GM10248 (cell line): ENCODE data around the gene GRAMD1C.
A peak's percentile ranks its signal among the peaks of the same experiment; 100 is the strongest.

Experiments used
- CTCF ChIA-PET: fragments of 300-600 bp; sonication (Branson Sonifier 250); formaldehyde crosslinking; extraction: SDS; loops from one replicate; lab custom pipeline; 2021; ENCODE audit warnings: antibody characterized with exemption; lab: Yijun Ruan, JAX
- POLR2A ChIA-PET: fragments of 350-650 bp; sonication (Branson Sonifier 250); formaldehyde crosslinking; extraction: SDS; loops from one replicate; lab custom pipeline; 2020; ENCODE audit warnings: antibody characterized with exemption; lab: Yijun Ruan, JAX
- DNase-seq: peaks from one replicate; pipeline ENCODE4 v3.0.0; 2012; ENCODE audit errors: extremely low spot score
- TF ChIP-seq, protein P1 (sequence below): IDR thresholded peaks from 2 replicates; pipeline ENCODE4 v1.5.1; 2012; ENCODE audit warnings: mild to moderate bottlenecking, low read depth; ENCODE audit errors: extremely low read depth, missing control alignments, control extremely low read depth

Gene GRAMD1C

DNA sequence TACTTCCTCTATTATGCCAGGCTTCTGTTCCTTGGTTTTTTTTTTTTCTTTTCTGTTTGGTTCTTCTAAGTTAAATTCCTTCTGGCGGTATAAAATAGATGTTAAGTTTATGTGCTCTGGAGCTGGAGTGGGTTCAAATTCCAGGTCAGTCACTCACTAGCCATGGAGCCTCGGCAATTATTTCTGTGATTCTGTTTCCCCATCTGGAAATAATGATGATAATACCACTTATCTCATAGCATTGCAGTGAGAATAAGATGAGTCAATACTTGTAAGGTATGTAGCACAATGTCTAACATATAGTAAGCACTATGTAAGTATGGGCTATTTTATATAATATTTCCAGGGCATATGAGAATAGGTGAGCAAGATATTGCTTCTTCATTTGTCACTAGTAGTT, 76.1 kb downstream of the GRAMD1C start:
- POLR2A ChIA-PET, result no interaction called here
- CTCF ChIA-PET, result interaction anchor here (1.4 to 3.0 kb wide), 5 partner anchors 49 to 179 kb away, joined by 3 to 20 read pairs (median 9); partner anchors contain the start of gene GRAMD1C
- DNase-seq, result no peak
- TF ChIP-seq, protein P1, sequence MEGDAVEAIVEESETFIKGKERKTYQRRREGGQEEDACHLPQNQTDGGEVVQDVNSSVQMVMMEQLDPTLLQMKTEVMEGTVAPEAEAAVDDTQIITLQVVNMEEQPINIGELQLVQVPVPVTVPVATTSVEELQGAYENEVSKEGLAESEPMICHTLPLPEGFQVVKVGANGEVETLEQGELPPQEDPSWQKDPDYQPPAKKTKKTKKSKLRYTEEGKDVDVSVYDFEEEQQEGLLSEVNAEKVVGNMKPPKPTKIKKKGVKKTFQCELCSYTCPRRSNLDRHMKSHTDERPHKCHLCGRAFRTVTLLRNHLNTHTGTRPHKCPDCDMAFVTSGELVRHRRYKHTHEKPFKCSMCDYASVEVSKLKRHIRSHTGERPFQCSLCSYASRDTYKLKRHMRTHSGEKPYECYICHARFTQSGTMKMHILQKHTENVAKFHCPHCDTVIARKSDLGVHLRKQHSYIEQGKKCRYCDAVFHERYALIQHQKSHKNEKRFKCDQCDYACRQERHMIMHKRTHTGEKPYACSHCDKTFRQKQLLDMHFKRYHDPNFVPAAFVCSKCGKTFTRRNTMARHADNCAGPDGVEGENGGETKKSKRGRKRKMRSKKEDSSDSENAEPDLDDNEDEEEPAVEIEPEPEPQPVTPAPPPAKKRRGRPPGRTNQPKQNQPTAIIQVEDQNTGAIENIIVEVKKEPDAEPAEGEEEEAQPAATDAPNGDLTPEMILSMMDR, result no peak

DNA sequence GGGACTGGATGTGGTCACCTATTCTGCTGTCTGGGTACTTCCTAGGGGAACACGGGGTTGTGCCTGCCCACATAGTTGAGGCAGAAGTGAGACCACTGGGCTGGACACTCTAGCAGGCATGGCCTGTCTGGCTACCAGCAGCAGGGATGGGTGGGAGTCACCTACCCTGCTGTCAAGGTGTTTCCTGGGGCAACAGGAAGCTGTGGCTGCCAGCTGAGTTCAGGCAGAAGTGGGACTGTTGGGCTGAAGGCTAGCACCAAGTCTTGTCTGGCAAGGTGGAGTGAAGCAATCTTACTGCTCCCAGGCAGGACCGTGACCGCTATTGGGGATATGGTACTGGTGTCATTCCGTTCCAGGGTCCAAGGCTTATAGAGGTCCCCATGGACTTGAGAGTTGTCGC, 89.0 kb downstream of the GRAMD1C start:
- ChIA-PET CTCF (interaction anchor here (0.9 kb wide), 2 partner anchors 9 to 11 kb away, joined by 3 read pairs; no protein-coding TSS in a partner anchor), POLR2A (no interaction called here)
- no peak for DNase-seq
- TF ChIP-seq, protein P1, result no peak

DNA sequence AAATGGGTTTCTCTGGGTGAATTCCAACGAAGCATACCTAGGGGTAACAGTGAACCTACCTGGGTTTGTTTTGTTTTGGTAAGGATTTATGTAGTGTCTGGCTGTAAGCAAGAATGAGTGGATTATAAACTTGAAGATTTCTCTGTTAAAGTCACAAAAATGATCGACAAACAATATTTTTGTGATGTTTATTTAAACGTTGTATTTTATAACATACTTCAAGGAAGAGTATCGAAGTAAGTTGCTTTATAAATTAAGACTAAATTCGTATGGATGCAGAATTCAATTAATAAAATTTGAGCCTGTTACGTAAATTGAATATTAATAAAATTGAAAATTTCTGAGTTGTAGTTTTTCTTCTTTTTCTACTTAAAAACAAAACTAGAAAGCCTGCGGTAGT, 108.2 kb downstream of the GRAMD1C start:
- no peak for DNase-seq
- TF ChIP-seq, protein P1, result no peak
- CTCF ChIA-PET, result interaction anchor here (1.1 kb wide), 1 partner anchor 11 kb away, joined by 5 read pairs; no protein-coding TSS in a partner anchor
- POLR2A ChIA-PET, result no interaction called here

DNA sequence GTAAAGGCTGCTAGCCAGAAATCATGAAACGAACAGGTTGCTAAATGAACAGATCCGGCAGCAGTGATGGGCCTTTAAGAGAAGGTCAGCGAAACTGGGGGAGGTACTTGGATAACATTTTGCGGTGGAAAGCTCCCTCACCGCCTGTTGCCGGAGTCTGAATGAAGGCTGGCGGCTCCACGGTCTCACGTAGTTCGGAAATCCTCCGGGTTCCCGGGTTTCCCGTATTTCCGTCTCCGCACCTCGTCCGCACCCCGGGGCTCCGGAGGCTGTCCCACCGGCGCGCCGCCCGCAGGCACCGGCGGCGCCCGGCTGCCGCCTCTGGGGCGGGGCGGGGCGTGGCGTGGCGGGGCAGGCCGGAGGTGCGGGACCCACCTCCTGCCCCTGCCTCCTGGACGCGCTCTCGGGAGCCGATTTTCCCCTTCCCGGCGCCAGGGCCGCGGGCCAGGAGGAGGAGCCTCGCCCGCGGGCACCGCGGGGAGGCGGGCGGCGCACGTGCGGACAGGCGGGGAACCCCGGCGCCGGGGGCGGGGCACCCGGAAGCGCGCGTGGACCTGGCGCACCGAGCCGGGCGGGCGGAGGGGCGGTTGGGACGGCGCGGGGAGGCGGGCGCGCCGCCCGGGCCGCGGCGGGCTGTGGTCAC, 108.9 kb downstream of the GRAMD1C start, which contains the start of gene ZDHHC23:
Gene ZDHHC23, plus strand, starts transcription at position 642 of the 643 bp plus-strand sequence. CDS start 790 bp downstream, outside the sequence.
- CTCF ChIA-PET, result no interaction called here
- peak; percentile 80 for DNase-seq
- POLR2A ChIA-PET, result no interaction called here
- TF ChIP-seq, protein P1, result no peak

DNA sequence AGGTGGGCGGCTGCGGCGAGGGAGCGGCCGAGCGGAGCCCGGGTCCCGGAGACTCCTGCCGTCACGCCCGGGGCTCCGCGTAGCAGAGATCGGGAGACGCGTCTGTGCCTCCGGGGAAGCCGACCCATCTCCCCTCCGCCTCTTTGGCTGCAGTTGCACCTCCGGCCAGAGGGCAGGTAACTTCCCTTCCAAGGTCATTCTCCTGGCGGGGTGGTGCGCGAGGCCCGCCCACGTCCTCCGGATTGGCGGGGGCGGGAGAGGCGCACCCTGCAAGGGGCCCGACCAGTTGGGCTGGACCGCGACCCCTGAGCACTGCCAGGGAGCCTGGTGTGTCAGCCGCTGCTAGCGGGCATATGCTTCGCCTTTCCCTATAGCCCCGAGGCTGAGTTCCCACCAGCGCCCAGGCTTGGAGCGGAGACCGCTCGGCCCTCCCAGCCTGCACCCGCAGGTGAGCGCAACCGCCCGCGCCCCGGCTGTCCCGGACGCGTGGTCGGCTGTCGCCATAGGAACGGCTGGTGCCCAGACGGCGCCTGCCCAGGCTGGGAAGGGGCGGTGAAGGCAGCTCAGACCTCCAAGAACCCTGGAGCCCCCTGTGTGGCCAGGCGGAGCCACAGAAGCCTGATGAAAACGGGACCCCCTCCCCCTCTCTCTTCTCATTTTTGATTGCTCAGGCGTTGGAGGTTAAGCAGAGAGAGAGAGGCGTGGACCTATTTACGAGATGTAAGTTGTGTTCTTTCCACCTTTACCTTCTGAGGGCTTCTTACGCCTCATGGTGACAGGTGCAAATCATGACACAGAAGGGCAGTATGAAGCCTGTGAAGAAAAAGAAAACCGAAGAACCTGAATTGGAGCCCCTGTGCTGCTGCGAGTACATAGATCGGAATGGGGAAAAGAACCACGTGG, 109.7 kb downstream of the GRAMD1C start:
- TF ChIP-seq, protein P1, result no peak
- ChIA-PET CTCF (no interaction called here), POLR2A (no interaction called here)
- DNase-seq, result peak; percentile 71

DNA sequence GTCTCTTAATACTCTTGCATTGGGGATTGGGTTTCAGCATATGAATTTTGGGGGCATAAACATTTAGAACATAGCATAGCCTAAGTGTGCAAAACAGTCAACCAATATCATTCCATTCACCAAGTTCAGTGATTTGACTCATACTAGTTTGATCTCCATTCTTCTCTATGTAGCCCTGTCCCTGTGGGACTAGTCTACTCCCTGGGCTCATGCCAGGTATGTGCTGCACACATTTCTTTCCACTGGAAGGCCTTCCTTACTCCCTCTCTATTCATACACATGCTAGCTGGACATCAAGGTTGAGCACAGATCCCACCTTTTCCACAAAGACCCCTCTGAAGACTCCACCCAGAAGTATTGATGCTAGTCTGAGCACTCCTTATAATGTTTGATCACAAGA, 114.3 kb downstream of the GRAMD1C start:
- ChIA-PET CTCF (interaction anchor here (1.4 kb wide), 1 partner anchor 128 kb away, joined by 3 read pairs; no protein-coding TSS in a partner anchor), POLR2A (no interaction called here)
- no peak for DNase-seq
- TF ChIP-seq, protein P1, result no peak
